Activated T-cell treated with anti-CD3 and anti-CD28 coated beads, Interleukin-2, amount 50 U/mL, for 72 hours (primary cell): Measurements from ENCODE around the gene COL9A3. TPM values are rescaled to one million over a fixed set of nuclear protein-coding genes. Genes with fewer than 3 reads are reported as not detected.
"Not testable (repeated sequence)": the region's sequence is repeated elsewhere in the genome, so short reads cannot be mapped to it uniquely, and the experiment has no call there.

Experiments
- ATAC-seq, 2 donors: fragments of 150-1000 bp; cut with Tn5 transposase; replicated peaks in 1 of 2; 2 replicates each; pipeline ENCODE4 v1.10.0; 2021; ENCODE audit warnings: moderate library complexity in 2 of 2, mild to moderate bottlenecking in 1 of 2
- DNase-seq, 2 donors: peaks; one replicate each; pipeline ENCODE4 v3.0.0; 2021 to 2022; ENCODE audit warnings: mixed read lengths in 1 of 2
- H3K27ac Mint-ChIP-seq: one replicate; pipeline ENCODE4 v1.8.0; 2022; ENCODE audit warnings: mild to moderate bottlenecking, moderate library complexity, mixed read lengths
- H3K27me3 Mint-ChIP-seq: one replicate; pipeline ENCODE4 v1.8.0; 2022; ENCODE audit warnings: low read depth, mixed read lengths
- H3K36me3 Mint-ChIP-seq, 2 donors: one replicate each; pipeline ENCODE4 v1.8.0; 2022; ENCODE audit warnings: mixed read lengths in 2 of 2, mild to moderate bottlenecking in 1 of 2; ENCODE audit not compliant: insufficient read depth in 2 of 2
- H3K4me1 Mint-ChIP-seq: one replicate; pipeline ENCODE4 v1.8.0; 2022; ENCODE audit warnings: low read depth, mixed read lengths
- H3K4me3 Mint-ChIP-seq, 2 donors: one replicate each; pipeline ENCODE4 v1.8.0; 2022; ENCODE audit warnings: mild to moderate bottlenecking in 2 of 2, mixed read lengths in 2 of 2, moderate library complexity in 2 of 2
- H3K9me3 Mint-ChIP-seq, 2 donors: one replicate each; pipeline ENCODE4 v1.8.0; 2022; ENCODE audit warnings: mixed read lengths in 2 of 2
- total RNA-seq, 2 donors: library from RNA; stranded (reverse); gene quantifications; one replicate each; pipeline ENCODE4 v1.2.3, GENCODE V29; 2022

COL9A3 gene
- total RNA-seq, 2 donors from 2014 or later, result 0.31 to 0.46 TPM

DNA sequence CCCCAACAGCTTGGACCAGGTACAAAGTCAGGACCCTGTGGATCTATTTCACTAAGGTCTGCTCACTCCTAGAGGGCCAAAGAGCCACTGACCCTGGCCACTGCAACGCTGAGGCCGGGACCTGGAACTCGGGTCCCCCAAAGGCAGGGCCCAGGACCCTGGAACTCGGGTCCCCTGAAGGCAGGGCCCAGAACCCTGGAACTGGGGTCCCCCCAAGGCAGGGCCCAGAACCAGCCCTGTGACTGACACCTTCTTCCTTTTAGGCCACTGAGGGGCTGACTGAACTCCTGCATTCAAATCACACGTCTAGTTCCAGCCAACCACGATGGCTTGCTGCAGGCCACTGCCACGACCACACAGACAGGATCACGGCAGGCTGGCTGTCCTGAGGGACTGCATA, 35.3 kb downstream of the COL9A3 start:
- no peak overlapping the region for H3K27ac Mint-ChIP-seq
- no peaks in the 10 kb centered on the region for H3K27me3 Mint-ChIP-seq
- no peak for ATAC-seq
- no peaks in the 10 kb centered on the region for H3K36me3 Mint-ChIP-seq
- DNase-seq, result no peak
- H3K4me3 Mint-ChIP-seq, result no peak overlapping the region
- H3K4me1 Mint-ChIP-seq, result no peaks in the 10 kb centered on the region
- no peaks in the 10 kb centered on the region for H3K9me3 Mint-ChIP-seq

DNA sequence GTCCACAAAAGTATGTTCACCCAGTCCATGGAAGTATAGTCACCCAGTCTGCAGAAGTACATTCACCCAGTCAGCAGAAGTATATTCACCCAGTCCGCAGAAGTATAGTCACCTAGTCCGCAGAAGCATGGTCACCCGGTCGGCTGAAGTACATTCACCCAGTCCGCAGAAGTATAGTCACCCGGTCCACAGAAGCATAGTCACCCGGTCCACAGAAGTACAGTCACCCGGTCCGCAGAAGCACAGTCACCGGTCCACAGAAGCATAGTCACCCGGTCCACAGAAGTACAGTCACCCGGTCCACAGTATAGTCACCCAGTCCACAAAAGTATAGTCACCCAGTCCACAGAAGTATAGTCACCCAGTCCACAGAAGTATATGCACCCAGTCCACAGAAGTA, 36.0 kb downstream of the COL9A3 start:
- no peak overlapping the region for H3K27ac Mint-ChIP-seq
- no peak for ATAC-seq
- H3K4me1 Mint-ChIP-seq, result no peaks in the 10 kb centered on the region

GRCh38 chr20:62853304-62853703, 36.5 kb downstream of the COL9A3 start:
- H3K9me3 Mint-ChIP-seq, H3K27me3 Mint-ChIP-seq, H3K4me1 Mint-ChIP-seq, ATAC-seq, DNase-seq, H3K27ac Mint-ChIP-seq, H3K4me3 Mint-ChIP-seq, H3K36me3 Mint-ChIP-seq: not testable (repeated sequence)

More for the DNA sequence above, 36.0 kb downstream of the COL9A3 start:
- Mint-ChIP-seq H3K36me3 (no peaks in the 10 kb centered on the region), H3K4me3 (no peak overlapping the region), H3K27me3 (no peaks in the 10 kb centered on the region), H3K9me3 (no peaks in the 10 kb centered on the region)
- no peak for DNase-seq

DNA sequence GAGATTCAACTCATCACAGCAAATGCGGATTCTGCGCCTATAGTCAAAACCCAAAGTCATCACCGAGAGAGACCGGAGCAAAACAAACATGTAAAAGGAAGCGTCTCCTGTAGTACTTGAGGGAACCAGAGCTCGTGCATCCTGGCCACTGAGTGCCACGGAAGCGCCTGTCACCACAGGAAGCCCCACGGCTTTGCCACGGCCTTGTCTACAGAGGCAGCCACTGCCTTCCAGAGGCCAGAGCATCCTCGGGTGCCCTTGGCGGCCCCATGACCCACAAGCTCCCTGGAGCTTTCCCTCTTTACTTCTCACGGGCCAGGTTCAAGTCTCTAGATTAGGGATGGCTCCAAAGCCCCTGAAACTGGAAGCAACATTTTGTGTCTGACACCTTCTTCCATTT, 37.3 kb downstream of the COL9A3 start:
- H3K4me3 Mint-ChIP-seq, result no peak overlapping the region

DNA sequence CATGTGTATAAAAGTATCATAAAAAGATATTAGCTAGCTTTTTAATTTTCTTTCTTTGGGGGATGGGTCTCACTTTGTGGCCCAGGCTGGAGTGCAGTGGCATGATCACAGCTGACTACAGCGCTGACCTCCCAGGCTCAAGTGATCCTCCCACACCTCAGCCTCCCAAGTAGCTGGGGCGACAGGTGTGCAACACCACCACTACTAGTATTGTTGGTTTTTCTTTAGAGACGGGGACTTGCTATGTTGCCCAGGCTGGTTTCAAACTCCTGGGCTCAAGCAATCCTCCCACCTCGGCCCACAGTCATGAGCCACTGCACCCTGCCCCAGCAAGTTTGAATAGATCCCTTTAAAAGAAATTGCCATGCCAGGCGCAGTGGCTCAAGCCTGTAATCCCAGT, 38.3 kb downstream of the COL9A3 start:
- DNase-seq, result no peak
- ATAC-seq, result no peak
- H3K9me3 Mint-ChIP-seq, result no peaks in the 10 kb centered on the region
- H3K4me3 Mint-ChIP-seq, result no peak overlapping the region
- H3K36me3 Mint-ChIP-seq, result no peaks in the 10 kb centered on the region
- H3K4me1 Mint-ChIP-seq, result peaks cover 5% of the 10 kb centered on the region
- no peaks in the 10 kb centered on the region for H3K27me3 Mint-ChIP-seq
- H3K27ac Mint-ChIP-seq, result no peak overlapping the region

More for the DNA sequence above, 37.3 kb downstream of the COL9A3 start:
- H3K4me1 Mint-ChIP-seq, result no peaks in the 10 kb centered on the region
- H3K27ac Mint-ChIP-seq, result no peak overlapping the region
- DNase-seq (no peak), ATAC-seq (no peak)
- H3K36me3 Mint-ChIP-seq, result no peaks in the 10 kb centered on the region
- no peaks in the 10 kb centered on the region for H3K9me3 Mint-ChIP-seq
- no peaks in the 10 kb centered on the region for H3K27me3 Mint-ChIP-seq

- H3K9me3 Mint-ChIP-seq, result no peaks in the 10 kb centered on the region
- no peaks in the 10 kb centered on the region for H3K27me3 Mint-ChIP-seq
- DNase-seq (no peak), ATAC-seq (no peak)
- no peaks in the 10 kb centered on the region for H3K36me3 Mint-ChIP-seq
- H3K27ac Mint-ChIP-seq, result peak overlapping the region; percentile 49
- H3K4me3 Mint-ChIP-seq, result no peak overlapping the region
- H3K4me1 Mint-ChIP-seq, result peaks cover 13% of the 10 kb centered on the region
Measured at GRCh38 chr20:62856931-62857619, 40.2 kb downstream of the COL9A3 start.

- ATAC-seq (no peak), DNase-seq (no peak)
- Mint-ChIP-seq H3K36me3 (no peaks in the 10 kb centered on the region), H3K27me3 (no peaks in the 10 kb centered on the region), H3K27ac (no peak overlapping the region), H3K4me3 (peak overlapping the region in 1 of 2 donors; percentile 3), H3K4me1 (peaks cover 15% of the 10 kb centered on the region), H3K9me3 (no peaks in the 10 kb centered on the region)
Measured at GRCh38 chr20:62858058-62858830, 41.4 kb downstream of the COL9A3 start.

- peak overlapping the region; percentile 52 to 76 for H3K4me3 Mint-ChIP-seq
- no peaks in the 10 kb centered on the region for H3K9me3 Mint-ChIP-seq
- H3K27me3 Mint-ChIP-seq, result no peaks in the 10 kb centered on the region
- ATAC-seq, result no peak
- H3K36me3 Mint-ChIP-seq, result no peaks in the 10 kb centered on the region
- peaks cover 15% of the 10 kb centered on the region for H3K4me1 Mint-ChIP-seq
- H3K27ac Mint-ChIP-seq, result no peak overlapping the region
- no peak for DNase-seq
Measured at GRCh38 chr20:62859721-62860120, 42.9 kb downstream of the COL9A3 start.

GRCh38 chr20:62860391-62860923, 43.6 kb downstream of the COL9A3 start:
- Mint-ChIP-seq H3K27me3 (no peaks in the 10 kb centered on the region), H3K4me1 (peaks cover 15% of the 10 kb centered on the region), H3K9me3 (no peaks in the 10 kb centered on the region), H3K27ac (no peak overlapping the region), H3K36me3 (no peaks in the 10 kb centered on the region), H3K4me3 (peak overlapping the region; percentile 52 to 76)
- DNase-seq (no peak), ATAC-seq (peak in 1 of 2 donors; percentile 8)

GRCh38 chr20:62860924-62861691, 44.3 kb downstream of the COL9A3 start:
- Mint-ChIP-seq H3K4me1 (peaks cover 15% of the 10 kb centered on the region), H3K9me3 (no peaks in the 10 kb centered on the region), H3K27ac (no peak overlapping the region), H3K36me3 (no peaks in the 10 kb centered on the region), H3K4me3 (peak overlapping the region in 1 of 2 donors; percentile 27), H3K27me3 (no peaks in the 10 kb centered on the region)
- ATAC-seq (peak; percentile 56 to 61), DNase-seq (peak; percentile 56 to 57)

GRCh38 chr20:62861726-62862336, 45.0 kb downstream of the COL9A3 start, which contains the start of gene TCFL5:
Gene TCFL5, minus strand, starts transcription at chr20:62861822. Its CDS starts 152 bp downstream, at chr20:62861670.
- no peaks in the 10 kb centered on the region for H3K27me3 Mint-ChIP-seq
- DNase-seq, result peak; percentile 90 to 98
- H3K36me3 Mint-ChIP-seq, result no peaks in the 10 kb centered on the region
- peak; percentile 89 to 92 for ATAC-seq
- H3K4me1 Mint-ChIP-seq, result peaks cover 15% of the 10 kb centered on the region
- peak within 1 kb of the TSS; percentile 20 for H3K27ac Mint-ChIP-seq
- H3K9me3 Mint-ChIP-seq, result no peaks in the 10 kb centered on the region
- H3K4me3 Mint-ChIP-seq, result peak within 1 kb of the TSS; percentile 52 to 76

DNA sequence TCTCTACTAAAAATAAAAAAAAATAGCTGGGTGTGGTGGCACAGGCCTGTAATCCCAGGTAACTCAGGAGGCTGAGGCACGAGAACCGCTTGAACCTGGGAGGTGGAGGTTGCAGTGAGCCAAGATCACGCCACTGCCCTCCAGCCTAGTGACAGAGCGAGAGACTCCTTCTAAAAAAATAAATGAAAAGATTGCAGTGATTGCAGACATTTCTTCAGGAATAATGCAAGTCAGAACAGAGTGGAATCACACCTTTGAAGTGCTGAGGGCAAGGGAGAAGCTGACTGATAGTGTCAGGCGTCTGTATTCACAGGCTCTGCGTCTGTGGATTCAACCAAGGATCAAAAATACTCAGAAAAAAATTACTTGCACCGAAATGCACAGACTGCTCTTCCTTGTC, 47.4 kb downstream of the COL9A3 start:
- no peak overlapping the region for H3K4me3 Mint-ChIP-seq
- no peak overlapping the region for H3K27ac Mint-ChIP-seq
- no peaks in the 10 kb centered on the region for H3K9me3 Mint-ChIP-seq
- no peaks in the 10 kb centered on the region for H3K36me3 Mint-ChIP-seq
- DNase-seq (no peak), ATAC-seq (no peak)
- H3K4me1 Mint-ChIP-seq, result peaks cover 15% of the 10 kb centered on the region
- H3K27me3 Mint-ChIP-seq, result no peaks in the 10 kb centered on the region
